GM12878 (cell line): ENCODE results near the gene SEC14L6. TPM values are rescaled to one million over a fixed set of nuclear protein-coding genes. Genes with fewer than 3 reads are reported as not detected.

Source experiments
- ATAC-seq: fragments of 200-7000 bp; cut with Tn5 transposase; 3 replicates; pipeline ENCODE4 v1.9.1; 2020; ENCODE audit warnings: mild to moderate bottlenecking, moderate library complexity
- BruUV-seq: library from RNA; stranded (reverse); fragments of 400-500 nt; replicated peaks from 2 replicates; lab custom pipeline; 2021; lab: Mats Ljungman, UMichigan
- CTCF ChIA-PET: fragments of 300-600 bp; sonication (Branson Sonifier 250); formaldehyde crosslinking; extraction: SDS; loops from one replicate; lab custom pipeline; 2021; ENCODE audit warnings: inconsistent platforms; lab: Yijun Ruan, JAX
- POLR2A ChIA-PET: fragments of 350-600 bp; formaldehyde crosslinking; extraction: SDS; loops from one replicate; lab custom pipeline; 2021; ENCODE audit warnings: inconsistent platforms; lab: Charles Lee
- RAD21 ChIA-PET: fragments of 300-600 bp; sonication (Branson Sonifier 250); formaldehyde crosslinking; loops from one replicate; lab custom pipeline; 2023; ENCODE audit warnings: antibody characterized with exemption; ENCODE audit not compliant: unreplicated experiment; lab: Charles Lee
- SMC1A ChIA-PET: fragments of 300-600 bp; sonication (Branson Sonifier 250); formaldehyde crosslinking; loops from one replicate; lab custom pipeline; 2023; ENCODE audit not compliant: unreplicated experiment, uncharacterized antibody; lab: Charles Lee
- DNase-seq: peaks from one replicate; pipeline ENCODE4 v3.0.0-alpha.2; 2011; ENCODE audit warnings: low read depth, low spot score
- FAIRE-seq: peaks from 3 replicates; lab custom pipeline; 2011; peaks lifted over from hg19 to GRCh38; lab: Jason Lieb, UNC
- H2AFZ ChIP-seq: 2 replicates; pipeline ENCODE4 v1.6.0; 2011; ENCODE audit warnings: low read depth, low read length, control low read depth; ENCODE audit not compliant: control insufficient read depth
- H3K27ac ChIP-seq: 2 replicates; pipeline ENCODE4 v1.5.1; 2011; ENCODE audit warnings: control low read depth; ENCODE audit not compliant: control insufficient read depth, insufficient read depth
- H3K27me3 ChIP-seq, 2 experiments: replicated peaks in 1 of 2; 2 replicates each; pipeline versions ENCODE4 v1.6.0 to v1.6.1; 2011; ENCODE audit warnings: low read length in 1 of 2; ENCODE audit not compliant: control insufficient read depth in 2 of 2, insufficient read depth in 2 of 2
- H3K36me3 ChIP-seq, 2 experiments: 2 replicates each; pipeline ENCODE4 v1.5.1; 2011; ENCODE audit warnings: low read length in 1 of 2; ENCODE audit not compliant: control insufficient read depth in 2 of 2, insufficient read depth in 2 of 2
- H3K4me1 ChIP-seq: 2 replicates; pipeline ENCODE4 v1.6.1; 2011; ENCODE audit warnings: mild to moderate bottlenecking, low read length, moderate library complexity, mixed read lengths; ENCODE audit not compliant: control insufficient read depth, insufficient read depth
- H3K4me2 ChIP-seq: 2 replicates; pipeline ENCODE4 v1.6.0; 2011; ENCODE audit warnings: control low read depth; ENCODE audit not compliant: control insufficient read depth, insufficient read depth
- H3K4me3 ChIP-seq: fragments of 200-600 bp; sonication (generic); 2 replicates; pipeline ENCODE4 v1.5.1; 2016
- H3K79me2 ChIP-seq: 2 replicates; pipeline ENCODE4 v1.6.0; 2011; ENCODE audit warnings: low read length; ENCODE audit not compliant: control insufficient read depth, insufficient read depth
- H3K9ac ChIP-seq: 2 replicates; pipeline ENCODE4 v1.8.0; 2011; ENCODE audit warnings: low read length, control low read depth, mixed read lengths; ENCODE audit not compliant: control insufficient read depth, insufficient read depth
- H3K9me3 ChIP-seq: replicated peaks from 3 replicates; pipeline ENCODE4 v1.5.1; 2011; ENCODE audit warnings: mild to moderate bottlenecking, low read length; ENCODE audit not compliant: control insufficient read depth, insufficient read depth
- H4K20me1 ChIP-seq: 2 replicates; pipeline ENCODE4 v1.6.0; 2011; ENCODE audit not compliant: control insufficient read depth, insufficient read depth
- BMI1 ChIP-seq: fragments of 450-650 bp; IDR thresholded peaks from 2 replicates; pipeline ENCODE4 v1.6.1; 2016; ENCODE audit warnings: mild to moderate bottlenecking, moderate library complexity, borderline replicate concordance
- DPF2 ChIP-seq: fragments of 450-650 bp; IDR thresholded peaks from 2 replicates; pipeline ENCODE4 v1.6.1; 2017; ENCODE audit warnings: mild to moderate bottlenecking
- EED ChIP-seq: sonication (generic); IDR thresholded peaks from 2 replicates; pipeline ENCODE4 v1.6.1; 2016; ENCODE audit warnings: antibody characterized with exemption, low read depth
- HDAC6 ChIP-seq: fragments of 200-600 bp; sonication (generic); IDR thresholded peaks from one replicate; pipeline ENCODE4 v1.8.0; 2017; ENCODE audit warnings: antibody characterized with exemption; ENCODE audit not compliant: unreplicated experiment
- IRF3 ChIP-seq: fragments of 450-650 bp; IDR thresholded peaks from 2 replicates; pipeline ENCODE4 v1.6.1; 2014; ENCODE audit warnings: mild to moderate bottlenecking
- JUNB ChIP-seq: IDR thresholded peaks from 2 replicates; pipeline ENCODE4 v1.6.1; 2016; ENCODE audit warnings: antibody characterized with exemption, mild to moderate bottlenecking
- KAT2A ChIP-seq: conservative IDR thresholded peaks from 2 replicates; pipeline ENCODE4 v1.6.1; 2011; ENCODE audit warnings: low read depth, low read length; ENCODE audit not compliant: control insufficient read depth
- MAX ChIP-seq: IDR thresholded peaks from 2 replicates; pipeline ENCODE4 v1.6.1; 2012; ENCODE audit warnings: low read depth, low read length, improper control_type of control experiment
- MYB ChIP-seq: fragments of 150-350 bp; IDR thresholded peaks from 2 replicates; pipeline ENCODE4 v1.6.1; 2014; ENCODE audit warnings: mild to moderate bottlenecking, low read depth, low read length, borderline replicate concordance
- NFYB ChIP-seq: IDR thresholded peaks from 2 replicates; pipeline ENCODE4 v1.6.1; 2011; ENCODE audit warnings: low read depth, mild to moderate bottlenecking, low read length, improper control_type of control experiment, moderate library complexity; ENCODE audit not compliant: insufficient read depth
- NKRF ChIP-seq: fragments of 450-650 bp; conservative IDR thresholded peaks from 2 replicates; pipeline ENCODE4 v1.6.1; 2017; ENCODE audit warnings: mild to moderate bottlenecking, moderate library complexity
- POLR2A ChIP-seq: IDR thresholded peaks from 2 replicates; pipeline ENCODE4 v1.6.1; 2011; ENCODE audit warnings: low read depth, mild to moderate bottlenecking, low read length
- POLR2AphosphoS2 ChIP-seq: IDR thresholded peaks from 2 replicates; pipeline ENCODE4 v1.6.1; 2011; ENCODE audit warnings: low read depth, mild to moderate bottlenecking, low read length, improper control_type of control experiment, moderate library complexity
- RAD21 ChIP-seq: IDR thresholded peaks from 2 replicates; pipeline ENCODE4 v1.6.1; 2011; ENCODE audit warnings: mild to moderate bottlenecking, low read depth, low read length, moderate library complexity; ENCODE audit not compliant: insufficient read depth
- SMAD1 ChIP-seq: fragments of 450-650 bp; IDR thresholded peaks from 2 replicates; pipeline ENCODE4 v1.6.1; 2018; ENCODE audit warnings: mild to moderate bottlenecking, low read depth; ENCODE audit not compliant: partially characterized antibody
- ZNF622 ChIP-seq: fragments of 450-650 bp; IDR thresholded peaks from 2 replicates; pipeline ENCODE4 v1.6.1; 2017; ENCODE audit warnings: mild to moderate bottlenecking, inconsistent platforms
- WGBS: methylation state at CpG from one replicate; pipeline ENCODE4 v1.1.6; 2016; ENCODE audit warnings: low lambda C conversion rate; ENCODE audit not compliant: insufficient replicate concordance, insufficient coverage; ENCODE audit errors: missing lambda C conversion rate; 5-methylcytosine and 5-hydroxymethylcytosine counted together
- in situ Hi-C: fragments of 300-500 bp; cut with MboI; formaldehyde crosslinking; loops from 9 replicates; pipeline ENCODE4 v1.14.3; 2018; ENCODE audit warnings: mixed read lengths
- intact Hi-C: fragments of 100-400 bp; cut with micrococcal nuclease; formaldehyde crosslinking; loops from one replicate; pipeline ENCODE4 v1.14.2; 2022; ENCODE audit not compliant: unreplicated experiment
- polyA plus RNA-seq, 11 experiments: library from polyadenylated mRNA; depleted of rRNA in 4 of 11; unstranded in 6 of 11; stranded (reverse) in 5 of 11; fragments of >200 nt; fragmentation: Nextera tagmentation in 4 of 11; fragmentation: Illumina TruSeq in 1 of 11; extraction: Ambion mirVana in 4 of 11; extraction: Trizol in 1 of 11; gene quantifications; 1 replicate in 1 of 11; 2 replicates in 10 of 11; pipeline versions ENCODE4 v1.2.1 to v1.2.3, GENCODE V29; 2011 to 2016; ENCODE audit warnings: inconsistent platforms in 2 of 11, missing spikeins in 2 of 11, low read depth in 1 of 11
- total RNA-seq, 4 experiments: library from RNA; depleted of rRNA in 3 of 4; stranded (reverse); fragments of >200 nt in 3 of 4; fragmentation: Illumina TruSeq in 1 of 4; extraction: Trizol in 1 of 4; gene quantifications; 2 replicates each; pipeline versions ENCODE4 v1.2.1 to v1.2.3, GENCODE V29; 2013 to 2021

The SEC14L6 gene
- total and polyA plus RNA-seq, 10 of the 15 experiments (the other 5 are each of a cell fraction or from before 2014, with no cell fraction given), result not detected

GRCh38 chr22:30569674-30570202 lies 23.2 kb upstream of the SEC14L6 start:
- POLR2A ChIA-PET, result no interaction called here
- DNase-seq, result no peak
- Histone ChIP-seq H3K4me1 (no peaks in the 10 kb centered on the region), H3K9ac (no peak overlapping the region), H3K9me3 (no peaks in the 10 kb centered on the region), H4K20me1 (no peaks in the 10 kb centered on the region; the same call in 1 of the 2 replicates), H3K4me3 (no peak overlapping the region), H3K27ac (no peak overlapping the region), H3K4me2 (no peak overlapping the region), H3K79me2 (no peaks in the 10 kb centered on the region), H2AFZ (no peak overlapping the region), H3K36me3 (no peaks in the 10 kb centered on the region), H3K27me3 (no peaks in the 10 kb centered on the region)
- TF ChIP-seq SMAD1, result no peak
- TF ChIP-seq POLR2A, result no peak
- no peak for TF ChIP-seq ZNF622
- no peak for TF ChIP-seq EED
- no peak for TF ChIP-seq HDAC6
- TF ChIP-seq DPF2, result no peak
- no peak for TF ChIP-seq POLR2AphosphoS2
- no peak for TF ChIP-seq NFYB
- no peak for TF ChIP-seq JUNB
- TF ChIP-seq NKRF, result no peak
- no peak for TF ChIP-seq BMI1
- TF ChIP-seq MYB, result no peak
- no peak for TF ChIP-seq MAX
- TF ChIP-seq KAT2A, result no peak
- no peak for TF ChIP-seq IRF3
- TF ChIP-seq RAD21, result no peak
- intact Hi-C loops (no loop called here), in situ Hi-C loops (no loop called here)
- ATAC-seq, result no peak
- CTCF ChIA-PET, result interaction anchor here (0.5 kb wide), 1 partner anchor 254 kb away, joined by 3 read pairs; no protein-coding TSS in a partner anchor
- RAD21 ChIA-PET, result no interaction called here
- SMC1A ChIA-PET, result no interaction called here
- no TSS peak for BruUV-seq
- 22% methylated on average over 10 of the region's 10 CpGs for WGBS
- FAIRE-seq, result no peak
